HepG2 (cell line): Measurements from ENCODE around the gene ZNF804B.

Experiments used
- AGO2 ChIP-seq: fragments of 200-400 bp; formaldehyde crosslinking; optimal IDR thresholded peaks from 2 replicates; pipeline ENCODE3; 2017; ENCODE audit warnings: mild to moderate bottlenecking, low read depth, low read length, moderate library complexity
- CREBL2 ChIP-seq: sonication (generic); formaldehyde crosslinking; IDR thresholded peaks from 2 replicates; pipeline ENCODE4 v1.8.1; 2023; ENCODE audit warnings: missing genetic modification reagents, mild to moderate bottlenecking, borderline replicate concordance
- CTCF ChIP-seq: sonication (generic); formaldehyde crosslinking; IDR thresholded peaks from 2 replicates; pipeline ENCODE4 v1.5.0; 2020; ENCODE audit warnings: mild to moderate bottlenecking, missing genetic modification reagents, moderate library complexity
- DMAP1 ChIP-seq: IDR thresholded peaks from 2 replicates; pipeline ENCODE4 v1.6.1; 2016
- HNF1B ChIP-seq: sonication (generic); formaldehyde crosslinking; IDR thresholded peaks from 2 replicates; pipeline ENCODE4 v1.5.1; 2020; ENCODE audit warnings: mild to moderate bottlenecking, moderate library complexity, missing genetic modification reagents
- MAX ChIP-seq: IDR thresholded peaks from 2 replicates; pipeline ENCODE4 v1.6.1; 2012; ENCODE audit warnings: inconsistent platforms
- PREB ChIP-seq: sonication (generic); formaldehyde crosslinking; IDR thresholded peaks from 2 replicates; pipeline ENCODE4 v1.4.0; 2020; ENCODE audit warnings: missing genetic modification reagents
- REST ChIP-seq, 2 experiments: IDR thresholded peaks; 2 replicates each; pipeline ENCODE4 v1.6.1; 2011 to 2012; ENCODE audit warnings: low read length in 2 of 2, borderline replicate concordance in 1 of 2, low read depth in 1 of 2, mild to moderate bottlenecking in 1 of 2, moderate library complexity in 1 of 2
- RFX5 ChIP-seq: IDR thresholded peaks from 2 replicates; pipeline ENCODE4 v1.6.1; 2011; ENCODE audit warnings: low read depth, low read length, improper control_type of control experiment
- TCF7 ChIP-seq: sonication (generic); IDR thresholded peaks from 2 replicates; pipeline ENCODE4 v1.6.1; 2016; ENCODE audit warnings: antibody characterized with exemption, low read depth
- ZGPAT ChIP-seq: IDR thresholded peaks from 2 replicates; pipeline ENCODE4 v1.6.1; 2016; ENCODE audit warnings: mild to moderate bottlenecking
- ZKSCAN8 ChIP-seq: IDR thresholded peaks from 2 replicates; pipeline ENCODE4 v1.6.1; 2016; ENCODE audit warnings: borderline replicate concordance, missing genetic modification reagents, missing compliant biosample characterization
- ZNF547 ChIP-seq: sonication (generic); formaldehyde crosslinking; IDR thresholded peaks from 2 replicates; pipeline ENCODE4 v1.5.1; 2020; ENCODE audit warnings: mild to moderate bottlenecking, missing genetic modification reagents
- ZNF777 ChIP-seq: sonication (generic); formaldehyde crosslinking; IDR thresholded peaks from 2 replicates; pipeline ENCODE4 v1.4.0; 2020; ENCODE audit warnings: missing genetic modification reagents

- TF ChIP-seq CTCF (no peak), ZKSCAN8 (no peak), ZGPAT (CRISPR knock-in tag) (no peak), CREBL2 (CRISPR knock-in tag) (no peak), HNF1B (CRISPR knock-in tag) (no peak), REST (IDR thresholded peaks at IDR 0.05; ENCODE audit: borderline replicate concordance in 1 of 2, low read depth in 1 of 2, low read length in 2 of 2) (no peak), PREB (no peak), AGO2 (no peak), DMAP1 (CRISPR knock-in tag) (no peak), MAX (no peak), RFX5 (no peak), TCF7 (no peak), ZNF777 (CRISPR knock-in tag) (no peak), ZNF547 (no peak)
Measured at GRCh38 chr7:89077992-89078391, 318.5 kb downstream of the ZNF804B start.
